Measurements from ENCODE around the gene NLRC5.
"Not testable (repeated sequence)": the region's sequence is repeated elsewhere in the genome, so short reads cannot be mapped to it uniquely, and the experiment has no call there.

NLRC5 gene

GRCh38 chr16:57066625-57067024, 77.3 kb downstream of the NLRC5 start:
- TF ChIP-seq CTCF (IDR thresholded peaks at IDR 0.05; ENCODE audit: low read depth, low read length): no peak
- no peak for DNase-seq
- H3K27me3 ChIP-seq (ENCODE audit: insufficient read depth, low read depth, severe bottlenecking): no peaks in the 10 kb centered on the region
- no peaks in the 10 kb centered on the region for H3K9me3 ChIP-seq (ENCODE audit: severe bottlenecking)
- no peak overlapping the region for H3K27ac ChIP-seq
- H3K4me3 ChIP-seq (ENCODE audit: low read depth, low read length): no peak overlapping the region
- no peaks in the 10 kb centered on the region for H3K36me3 ChIP-seq

- Histone ChIP-seq H3K9me3 (ENCODE audit: severe bottlenecking) (no peaks in the 10 kb centered on the region), H3K36me3 (no peaks in the 10 kb centered on the region), H3K27me3 (ENCODE audit: insufficient read depth, low read depth, severe bottlenecking) (no peaks in the 10 kb centered on the region), H3K4me3 (ENCODE audit: low read depth, low read length) (no peak overlapping the region), H3K27ac (no peak overlapping the region)
- no peak for TF ChIP-seq CTCF (IDR thresholded peaks at IDR 0.05; ENCODE audit: low read depth, low read length)
- no peak for DNase-seq
Measured at GRCh38 chr16:57067347-57067746, 78.0 kb downstream of the NLRC5 start.

GRCh38 chr16:57069053-57069452, 79.7 kb downstream of the NLRC5 start:
- no peak for TF ChIP-seq CTCF (IDR thresholded peaks at IDR 0.05; ENCODE audit: low read depth, low read length)

GRCh38 chr16:57069635-57070370, 80.4 kb downstream of the NLRC5 start:
- no peak for TF ChIP-seq CTCF (IDR thresholded peaks at IDR 0.05; ENCODE audit: low read depth, low read length)
- Histone ChIP-seq H3K9me3 (ENCODE audit: severe bottlenecking) (no peaks in the 10 kb centered on the region), H3K27ac (no peak overlapping the region), H3K36me3 (no peaks in the 10 kb centered on the region), H3K27me3 (ENCODE audit: insufficient read depth, low read depth, severe bottlenecking) (no peaks in the 10 kb centered on the region), H3K4me3 (ENCODE audit: low read depth, low read length) (no peak overlapping the region)
- DNase-seq: no peak

More at GRCh38 chr16:57069053-57069452, 79.7 kb downstream of the NLRC5 start:
- H3K4me3 ChIP-seq (ENCODE audit: low read depth, low read length): no peak overlapping the region
- H3K9me3 ChIP-seq (ENCODE audit: severe bottlenecking): no peaks in the 10 kb centered on the region
- DNase-seq: no peak
- no peak overlapping the region for H3K27ac ChIP-seq
- H3K27me3 ChIP-seq (ENCODE audit: insufficient read depth, low read depth, severe bottlenecking): no peaks in the 10 kb centered on the region
- no peaks in the 10 kb centered on the region for H3K36me3 ChIP-seq

- H3K27ac ChIP-seq: no peak overlapping the region
- H3K4me3 ChIP-seq (ENCODE audit: low read depth, low read length): no peak overlapping the region
- no peak for DNase-seq
- H3K27me3 ChIP-seq (ENCODE audit: insufficient read depth, low read depth, severe bottlenecking): no peaks in the 10 kb centered on the region
- H3K9me3 ChIP-seq (ENCODE audit: severe bottlenecking): no peaks in the 10 kb centered on the region
- H3K36me3 ChIP-seq: no peaks in the 10 kb centered on the region
- no peak for TF ChIP-seq CTCF (IDR thresholded peaks at IDR 0.05; ENCODE audit: low read depth, low read length)
Measured at GRCh38 chr16:57070424-57070823, 81.1 kb downstream of the NLRC5 start.

GRCh38 chr16:57071081-57071732, 81.8 kb downstream of the NLRC5 start:
- not testable (repeated sequence) for H3K27me3 ChIP-seq (ENCODE audit: insufficient read depth, low read depth, severe bottlenecking); H3K27ac ChIP-seq; H3K36me3 ChIP-seq; H3K4me3 ChIP-seq (ENCODE audit: low read depth, low read length); DNase-seq; H3K9me3 ChIP-seq (ENCODE audit: severe bottlenecking)

Measured in WERI-Rb-1 (cell line).